Fibroblast of lung (primary cell): ENCODE results near the gene TMEM171. TPM values are rescaled to one million over a fixed set of nuclear protein-coding genes. Genes with fewer than 3 reads are reported as not detected.

Experiments used
- DNase-seq, 2 donors: peaks; one replicate each; pipeline versions ENCODE4 v3.0.0 to v3.0.0-alpha.2; 2010; ENCODE audit warnings: low read depth in 2 of 2
- H2AFZ ChIP-seq: 2 replicates; pipeline ENCODE4 v1.5.1; 2012; ENCODE audit warnings: low read length, control low read depth, inconsistent platforms
- H3K27ac ChIP-seq: 2 replicates; pipeline ENCODE4 v1.5.1; 2011; ENCODE audit warnings: low read length, control low read depth; ENCODE audit not compliant: insufficient read depth
- H3K27me3 ChIP-seq: 2 replicates; pipeline ENCODE4 v1.5.1; 2011; ENCODE audit warnings: mild to moderate bottlenecking, low read length; ENCODE audit not compliant: control insufficient read depth, insufficient read depth
- H3K36me3 ChIP-seq: 2 replicates; pipeline ENCODE4 v1.5.1; 2011; ENCODE audit warnings: low read length; ENCODE audit not compliant: control insufficient read depth, insufficient read depth
- H3K4me1 ChIP-seq: 2 replicates; pipeline ENCODE4 v1.5.1; 2011; ENCODE audit warnings: low read length; ENCODE audit not compliant: control insufficient read depth, insufficient read depth; ENCODE audit errors: extremely low read depth
- H3K4me2 ChIP-seq: 2 replicates; pipeline ENCODE4 v1.5.1; 2011; ENCODE audit warnings: low read length, control low read depth; ENCODE audit not compliant: insufficient read depth; ENCODE audit errors: extremely low read depth
- H3K4me3 ChIP-seq, 4 experiments: fragments of 200-600 bp in 1 of 4; sonication (generic) in 1 of 4; replicated peaks in 1 of 4; 2 replicates each; pipeline ENCODE4 v1.5.1; 2011 to 2016; ENCODE audit warnings: low read length in 4 of 4, low read depth in 3 of 4, mild to moderate bottlenecking in 3 of 4, control low read depth in 2 of 4, inconsistent platforms in 1 of 4, mixed read lengths in 1 of 4; ENCODE audit not compliant: insufficient read depth in 1 of 4; ENCODE audit errors: control extremely low read depth in 1 of 4
- H3K79me2 ChIP-seq: 2 replicates; pipeline ENCODE4 v1.5.1; 2012; ENCODE audit warnings: mild to moderate bottlenecking, low read length, inconsistent platforms; ENCODE audit not compliant: control insufficient read depth, insufficient read depth
- H3K9ac ChIP-seq: 2 replicates; pipeline ENCODE4 v1.5.1; 2011; ENCODE audit warnings: mild to moderate bottlenecking, low read length, control low read depth; ENCODE audit not compliant: insufficient read depth
- H3K9me3 ChIP-seq: 2 replicates; pipeline ENCODE4 v1.5.1; 2012; ENCODE audit warnings: low read depth, low read length; ENCODE audit not compliant: control insufficient read depth, insufficient read depth
- H4K20me1 ChIP-seq: 2 replicates; pipeline ENCODE4 v1.5.1; 2011; ENCODE audit warnings: low read length; ENCODE audit not compliant: control insufficient read depth, insufficient read depth; ENCODE audit errors: extremely low read depth
- EZH2 ChIP-seq: IDR thresholded peaks from 2 replicates; pipeline ENCODE4 v1.5.1; 2012; ENCODE audit warnings: low read length, control low read depth, mild to moderate bottlenecking; ENCODE audit errors: missing control alignments
- polyA plus RNA-seq, 2 donors: library from polyadenylated mRNA; depleted of rRNA in 1 of 2; stranded (reverse) in 1 of 2; unstranded in 1 of 2; fragments of >200 nt; gene quantifications; 2 replicates each; pipeline ENCODE4 v1.2.1, GENCODE V29; 2011 to 2012; ENCODE audit warnings: missing spikeins in 1 of 2
- total RNA-seq: library from RNA; depleted of rRNA; stranded (reverse); fragments of >200 nt; gene quantifications from 2 replicates; pipeline ENCODE4 v1.2.1, GENCODE V29; 2014
- TF ChIP-seq, protein P1 (sequence below), 2 donors: IDR thresholded peaks in 1 of 2; conservative IDR thresholded peaks in 1 of 2; 1 replicate in 1 of 2; 2 replicates in 1 of 2; pipeline ENCODE4 v1.5.1; 2011 to 2012; ENCODE audit warnings: low read length in 2 of 2, control low read depth in 1 of 2, inconsistent platforms in 1 of 2, low read depth in 1 of 2, mild to moderate bottlenecking in 1 of 2

The TMEM171 gene
- total and polyA plus RNA-seq, 2 donors (not counting 1 experiment from before 2014, with no cell fraction given): 0.83 to 5.8 TPM

DNA sequence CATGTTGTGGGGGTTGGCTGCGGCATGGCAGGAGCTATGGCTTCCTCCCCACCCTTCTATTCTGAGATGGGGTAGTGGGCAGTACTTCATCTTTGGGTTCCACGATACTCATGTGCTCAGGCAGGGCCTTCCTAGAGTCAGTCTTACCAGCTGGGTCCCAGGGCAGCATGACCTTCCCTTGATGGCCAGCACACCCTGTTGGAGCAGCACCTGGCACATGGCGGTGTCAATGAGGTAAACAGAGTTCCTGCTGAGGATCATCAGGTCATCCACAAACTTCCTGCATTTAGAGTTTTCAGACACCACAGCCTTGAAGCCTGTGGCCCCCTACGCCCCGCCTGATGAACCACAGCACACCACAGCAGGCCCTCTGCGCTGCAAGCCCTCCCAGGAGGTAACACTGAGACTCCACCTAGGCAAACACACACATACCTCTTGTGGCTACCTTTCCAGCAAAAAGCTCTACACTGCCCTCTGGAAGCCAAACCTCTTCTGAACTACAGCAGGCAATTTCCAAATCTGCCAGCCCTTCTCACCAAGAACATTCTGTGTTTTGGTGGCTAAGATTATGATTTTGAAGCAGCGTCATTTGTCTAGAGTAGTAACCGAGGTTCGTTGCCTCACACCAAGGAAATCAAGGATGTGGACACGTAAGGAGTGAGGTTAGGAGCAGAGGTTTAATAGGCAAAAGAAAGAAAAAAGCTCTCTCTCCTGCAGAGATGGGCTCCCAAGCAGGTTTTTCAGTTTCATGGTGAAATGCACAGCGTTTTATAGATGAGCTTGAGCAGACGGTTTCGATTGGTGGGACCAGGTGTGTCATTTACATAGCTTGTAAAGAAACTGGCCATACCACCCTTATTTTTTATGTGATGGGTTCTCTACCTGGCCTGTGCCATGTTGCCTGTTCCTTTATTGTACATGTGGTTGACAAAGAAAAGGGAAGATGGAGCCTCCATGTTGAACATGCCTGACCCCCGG, 32.3 kb downstream of the TMEM171 start:
- H3K4me1 ChIP-seq: no peaks in the 10 kb centered on the region
- DNase-seq: no peak
- H3K27ac ChIP-seq: no peak overlapping the region
- H2AFZ ChIP-seq: no peak overlapping the region
- H3K9me3 ChIP-seq: no peaks in the 10 kb centered on the region
- H3K79me2 ChIP-seq: no peaks in the 10 kb centered on the region
- H3K36me3 ChIP-seq: no peaks in the 10 kb centered on the region
- no peak overlapping the region for H3K4me2 ChIP-seq
- peaks cover 14% of the 10 kb centered on the region for H3K27me3 ChIP-seq
- H4K20me1 ChIP-seq: no peaks in the 10 kb centered on the region
- TF ChIP-seq, protein P1, sequence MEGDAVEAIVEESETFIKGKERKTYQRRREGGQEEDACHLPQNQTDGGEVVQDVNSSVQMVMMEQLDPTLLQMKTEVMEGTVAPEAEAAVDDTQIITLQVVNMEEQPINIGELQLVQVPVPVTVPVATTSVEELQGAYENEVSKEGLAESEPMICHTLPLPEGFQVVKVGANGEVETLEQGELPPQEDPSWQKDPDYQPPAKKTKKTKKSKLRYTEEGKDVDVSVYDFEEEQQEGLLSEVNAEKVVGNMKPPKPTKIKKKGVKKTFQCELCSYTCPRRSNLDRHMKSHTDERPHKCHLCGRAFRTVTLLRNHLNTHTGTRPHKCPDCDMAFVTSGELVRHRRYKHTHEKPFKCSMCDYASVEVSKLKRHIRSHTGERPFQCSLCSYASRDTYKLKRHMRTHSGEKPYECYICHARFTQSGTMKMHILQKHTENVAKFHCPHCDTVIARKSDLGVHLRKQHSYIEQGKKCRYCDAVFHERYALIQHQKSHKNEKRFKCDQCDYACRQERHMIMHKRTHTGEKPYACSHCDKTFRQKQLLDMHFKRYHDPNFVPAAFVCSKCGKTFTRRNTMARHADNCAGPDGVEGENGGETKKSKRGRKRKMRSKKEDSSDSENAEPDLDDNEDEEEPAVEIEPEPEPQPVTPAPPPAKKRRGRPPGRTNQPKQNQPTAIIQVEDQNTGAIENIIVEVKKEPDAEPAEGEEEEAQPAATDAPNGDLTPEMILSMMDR (conservative IDR thresholded peaks at IDR 0.05 in 1 of 2, IDR thresholded peaks at IDR 0.05 in 1 of 2; ENCODE audit: low read depth in 1 of 2, low read length in 2 of 2): no peak
- no peak for TF ChIP-seq EZH2
- no peak overlapping the region for H3K9ac ChIP-seq
- no peak overlapping the region for H3K4me3 ChIP-seq

DNA sequence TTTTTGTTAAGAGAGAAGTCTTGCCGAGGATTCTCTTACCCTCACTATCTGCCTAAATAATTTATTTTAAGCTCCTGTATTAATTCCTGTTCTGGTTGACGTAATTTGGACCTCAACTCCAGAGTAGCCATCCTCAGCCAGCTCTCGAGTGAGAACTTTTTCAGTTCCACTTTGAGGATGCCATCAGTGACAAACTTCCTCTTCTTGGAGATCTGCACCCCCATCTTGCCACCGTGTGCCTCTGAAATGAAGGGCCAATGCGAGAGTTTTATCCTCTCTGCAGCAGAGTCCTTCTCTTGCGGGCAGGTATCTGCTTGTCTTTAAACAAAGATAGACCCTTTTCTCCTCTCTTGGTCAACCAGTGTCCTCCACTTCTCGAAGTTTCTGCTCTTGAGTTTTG, 33.1 kb downstream of the TMEM171 start:
- DNase-seq: no peak
- Histone ChIP-seq H3K27ac (no peak overlapping the region), H3K9me3 (no peaks in the 10 kb centered on the region), H3K4me1 (no peaks in the 10 kb centered on the region), H4K20me1 (no peaks in the 10 kb centered on the region), H3K79me2 (no peaks in the 10 kb centered on the region), H3K27me3 (peaks cover 16% of the 10 kb centered on the region), H3K36me3 (no peaks in the 10 kb centered on the region), H3K9ac (no peak overlapping the region), H3K4me3 (no peak overlapping the region), H2AFZ (no peak overlapping the region), H3K4me2 (no peak overlapping the region)
- TF ChIP-seq, protein P1 (conservative IDR thresholded peaks at IDR 0.05 in 1 of 2, IDR thresholded peaks at IDR 0.05 in 1 of 2; ENCODE audit: low read depth in 1 of 2, low read length in 2 of 2): no peak
- TF ChIP-seq EZH2: no peak

DNA sequence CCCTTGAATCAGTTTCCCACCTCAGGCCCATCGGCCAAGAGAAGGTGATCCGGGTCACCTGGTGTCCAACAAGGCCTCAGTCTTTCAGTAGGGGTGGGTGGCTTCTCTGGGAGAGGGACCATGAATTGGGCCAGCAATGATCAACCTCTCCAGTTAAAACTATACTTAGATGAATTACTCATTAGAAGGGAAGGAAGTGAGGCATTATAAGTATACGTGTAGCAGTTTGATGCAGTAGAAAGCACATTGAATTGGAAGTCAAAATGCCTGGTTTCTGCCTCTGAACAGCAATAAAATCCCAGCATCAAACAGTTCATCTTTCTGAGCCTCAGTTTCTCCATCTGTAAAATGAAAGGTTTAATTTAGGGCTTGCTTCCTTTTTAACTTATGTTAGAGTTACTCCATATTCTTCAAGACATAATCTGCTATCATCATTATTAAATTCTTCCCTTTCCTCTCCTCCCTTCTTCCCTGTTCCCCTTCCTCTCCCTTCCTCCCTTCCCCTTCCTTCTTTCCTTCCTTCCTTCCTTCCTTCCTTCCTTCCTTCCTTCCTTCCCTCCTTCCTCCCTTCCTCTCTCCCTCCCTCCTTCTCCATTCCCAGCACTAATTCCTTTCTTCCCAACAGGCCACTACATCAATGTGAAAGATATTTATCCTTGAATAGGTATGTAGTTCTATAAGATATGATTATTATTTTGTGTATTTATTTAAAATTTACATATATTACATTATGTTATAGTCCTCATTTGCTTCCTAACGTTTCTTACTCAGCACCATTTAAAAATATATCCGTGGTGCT, 34.0 kb downstream of the TMEM171 start:
- Histone ChIP-seq H3K4me2 (no peak overlapping the region), H3K27me3 (peaks cover 18% of the 10 kb centered on the region), H3K9me3 (no peaks in the 10 kb centered on the region), H3K9ac (no peak overlapping the region), H3K27ac (no peak overlapping the region), H3K36me3 (no peaks in the 10 kb centered on the region), H3K79me2 (no peaks in the 10 kb centered on the region), H3K4me1 (no peaks in the 10 kb centered on the region), H2AFZ (no peak overlapping the region), H3K4me3 (no peak overlapping the region), H4K20me1 (no peaks in the 10 kb centered on the region)
- no peak for TF ChIP-seq EZH2
- TF ChIP-seq, protein P1 (conservative IDR thresholded peaks at IDR 0.05 in 1 of 2, IDR thresholded peaks at IDR 0.05 in 1 of 2; ENCODE audit: low read depth in 1 of 2, low read length in 2 of 2): no peak
- DNase-seq: no peak
